Measurements from ENCODE around the gene RNASE7.
"Not testable (repeated sequence)": the region's sequence is repeated elsewhere in the genome, so short reads cannot be mapped to it uniquely, and the experiment has no call there.

Gene RNASE7

GRCh38 chr14:21041676-21042433 is at the start of gene RNASE7:
Gene RNASE7, plus strand, starts transcription at chr14:21042362. Its CDS starts 631 bp downstream, at chr14:21042993.
- no peak for DNase-seq

GRCh38 chr14:20996521-20996920 is 45.6 kb upstream of the RNASE7 start:
- no peak for DNase-seq

GRCh38 chr14:20997115-20997514 is 45.0 kb upstream of the RNASE7 start:
- DNase-seq = no peak

GRCh38 chr14:20997564-20997963 is 44.6 kb upstream of the RNASE7 start:
- no peak for DNase-seq

- no peak for DNase-seq
These were observed 44.0 kb upstream of the RNASE7 start for GRCh38 chr14:20998139-20998538.

GRCh38 chr14:20998674-20999366 is 43.3 kb upstream of the RNASE7 start, which contains the start of gene SLC39A2:
Gene SLC39A2, plus strand, starts transcription at chr14:20999293. Its CDS starts 154 bp downstream, at chr14:20999447.
- no peak for DNase-seq

GRCh38 chr14:20999591-20999990 is 42.6 kb upstream of the RNASE7 start:
- DNase-seq = no peak

GRCh38 chr14:21001218-21001617 is 40.9 kb upstream of the RNASE7 start:
- no peak for DNase-seq

- DNase-seq = no peak
These were observed 38.3 kb upstream of the RNASE7 start for GRCh38 chr14:21003788-21004346.

- not testable (repeated sequence) for DNase-seq
These were observed 32.4 kb upstream of the RNASE7 start for GRCh38 chr14:21009721-21010120.

- no peak for DNase-seq
These were observed 31.0 kb upstream of the RNASE7 start for GRCh38 chr14:21011136-21011535.

GRCh38 chr14:21014761-21015190 is 27.4 kb upstream of the RNASE7 start:
- peak; percentile 64 for DNase-seq

- DNase-seq = no peak
These were observed 26.9 kb upstream of the RNASE7 start for GRCh38 chr14:21015312-21015711.

- DNase-seq = no peak
These were observed 25.6 kb upstream of the RNASE7 start for GRCh38 chr14:21016413-21017190.

GRCh38 chr14:21017528-21018245 is 24.5 kb upstream of the RNASE7 start:
- DNase-seq = no peak

GRCh38 chr14:21018286-21018685 is 23.9 kb upstream of the RNASE7 start:
- no peak for DNase-seq

- DNase-seq = no peak
These were observed 23.4 kb upstream of the RNASE7 start for GRCh38 chr14:21018781-21019180.

GRCh38 chr14:21019366-21019765 is 22.8 kb upstream of the RNASE7 start:
- DNase-seq = no peak

- no peak for DNase-seq
These were observed 21.1 kb upstream of the RNASE7 start for GRCh38 chr14:21020977-21021545.

- DNase-seq = no peak
These were observed 19.5 kb upstream of the RNASE7 start for GRCh38 chr14:21022686-21023085.

GRCh38 chr14:21023174-21023573 is 19.0 kb upstream of the RNASE7 start:
- no peak for DNase-seq

Measured in DMS 273 treated with DMSO at 0.1 percent for 48 hours (cell line).